Measurements from ENCODE around the gene CUBN.

- TF ChIP-seq POLR2AphosphoS5 (IDR thresholded peaks at IDR 0.05; ENCODE audit: control insufficient read depth, insufficient read depth, low read depth, low read length) (no peak), JUND (IDR thresholded peaks at IDR 0.05; ENCODE audit: borderline replicate concordance, low read depth, low read length) (no peak), JUND (tag; IDR thresholded peaks at IDR 0.05; ENCODE audit: borderline replicate concordance, low read depth, low read length) (no peak)
Measured at GRCh38 chr10:16828701-16829175, 300.9 kb downstream of the CUBN start.

All from K562 (cell line).